IPS-18a (cell line): ENCODE results near the gene KRT78.

Source experiments
- H3K27ac ChIP-seq: one replicate; pipeline ENCODE4 v1.5.1; 2013; ENCODE audit warnings: low read length
- H3K27me3 ChIP-seq: one replicate; pipeline ENCODE4 v1.6.1; 2013; ENCODE audit warnings: mild to moderate bottlenecking, low read length; ENCODE audit not compliant: control insufficient read depth, insufficient read depth
- H3K36me3 ChIP-seq: one replicate; pipeline ENCODE4 v1.6.1; 2013; ENCODE audit warnings: low read depth, low read length; ENCODE audit not compliant: control insufficient read depth
- H3K4me1 ChIP-seq: one replicate; pipeline ENCODE4 v1.6.1; 2013; ENCODE audit warnings: low read depth, low read length; ENCODE audit not compliant: control insufficient read depth
- H3K4me3 ChIP-seq: one replicate; pipeline ENCODE4 v1.5.1; 2013; ENCODE audit warnings: low read length
- H3K9ac ChIP-seq: one replicate; pipeline ENCODE4 v1.6.1; 2013; ENCODE audit warnings: mild to moderate bottlenecking, low read length, moderate library complexity
- H3K9me3 ChIP-seq: one replicate; pipeline ENCODE4 v1.6.1; 2013; ENCODE audit warnings: low read depth, low read length; ENCODE audit not compliant: control insufficient read depth

Gene KRT78

DNA sequence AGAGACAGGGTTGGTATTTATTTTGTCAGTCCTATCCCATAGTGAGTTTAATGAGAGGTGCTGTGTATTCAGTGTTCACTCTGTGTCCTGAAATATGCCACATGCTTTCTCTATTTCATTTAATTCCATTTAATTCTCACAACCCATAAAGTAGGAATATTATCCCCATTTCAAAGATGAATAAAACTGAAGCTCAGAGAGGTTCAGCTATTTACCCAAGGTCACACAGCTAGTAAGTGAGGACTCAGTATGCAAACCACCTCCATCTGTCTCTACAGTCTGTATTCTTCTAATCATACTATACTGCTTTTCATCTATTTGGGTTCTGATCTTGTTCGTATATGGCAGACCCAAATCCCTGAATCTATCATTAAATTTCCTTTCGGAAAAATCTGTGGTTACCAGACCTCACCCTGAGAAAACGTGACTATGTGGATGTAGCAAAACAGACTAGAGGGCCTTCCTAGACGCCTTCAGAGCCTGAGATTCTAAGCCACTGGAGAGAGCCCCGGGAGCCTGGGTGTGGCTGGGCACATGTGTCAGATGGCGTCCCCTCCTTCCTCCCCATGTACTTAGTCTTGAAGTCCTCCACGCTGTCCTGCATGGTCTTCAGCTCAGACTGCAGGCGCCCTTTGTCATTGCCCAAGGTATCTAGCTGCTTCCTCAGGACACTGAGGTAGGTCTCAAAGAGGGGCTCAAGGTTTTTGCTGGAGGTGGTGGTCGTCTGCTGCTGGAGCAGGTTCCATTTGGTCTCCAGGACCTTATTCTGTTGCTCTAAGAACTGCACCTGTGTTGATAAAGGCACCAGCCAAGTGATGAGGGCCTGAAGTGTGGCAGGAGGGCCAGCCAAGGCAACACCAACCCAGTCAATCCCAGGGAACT, 37.4 kb downstream of the KRT78 start:
- Histone ChIP-seq H3K9ac (no peak overlapping the region), H3K4me3 (no peak overlapping the region), H3K36me3 (no peaks in the 10 kb centered on the region), H3K4me1 (no peaks in the 10 kb centered on the region), H3K9me3 (no peaks in the 10 kb centered on the region), H3K27ac (no peak overlapping the region), H3K27me3 (no peaks in the 10 kb centered on the region)

DNA sequence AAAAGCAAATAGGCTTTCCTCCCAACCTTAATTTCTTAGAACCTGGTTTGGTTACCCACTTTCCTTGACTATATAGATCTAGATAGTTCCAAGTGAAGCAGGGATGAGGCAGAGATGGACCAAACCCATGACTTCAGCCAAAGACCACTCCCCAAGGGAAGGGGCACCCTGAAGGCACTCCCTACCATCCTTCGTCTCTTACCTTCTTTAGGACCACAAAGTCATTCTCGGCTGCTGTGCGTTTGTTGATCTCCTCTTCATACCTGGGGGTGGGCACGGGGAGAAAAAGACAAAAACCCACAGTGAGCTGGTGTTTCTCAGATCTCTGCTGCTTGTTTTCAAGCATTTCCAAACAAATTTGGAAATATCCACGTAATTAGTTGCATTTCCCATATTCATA, 38.2 kb downstream of the KRT78 start:
- Histone ChIP-seq H3K9me3 (no peaks in the 10 kb centered on the region), H3K4me3 (no peak overlapping the region), H3K4me1 (peaks cover 4% of the 10 kb centered on the region), H3K27me3 (no peaks in the 10 kb centered on the region), H3K9ac (no peak overlapping the region), H3K36me3 (no peaks in the 10 kb centered on the region), H3K27ac (no peak overlapping the region)

DNA sequence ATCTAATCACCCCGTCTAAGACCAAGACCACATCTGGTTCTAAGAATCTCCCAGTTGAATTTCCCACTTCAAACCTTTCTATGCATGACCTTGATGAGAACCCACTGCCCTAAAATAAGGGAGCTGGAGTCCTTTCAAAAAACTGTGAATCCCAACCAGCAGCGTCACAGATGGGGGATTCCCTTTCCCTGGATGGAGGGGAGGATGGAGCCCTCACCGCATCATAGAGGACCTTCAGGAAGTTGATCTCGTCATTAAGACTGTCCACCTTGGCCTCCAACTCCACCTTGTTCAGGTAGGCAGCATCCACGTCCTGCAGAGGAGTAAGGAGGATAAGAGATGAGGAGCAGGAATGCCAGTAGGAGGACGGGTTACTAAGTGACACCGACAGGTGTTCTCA, 39.6 kb downstream of the KRT78 start:
- no peaks in the 10 kb centered on the region for H3K27me3 ChIP-seq

DNA sequence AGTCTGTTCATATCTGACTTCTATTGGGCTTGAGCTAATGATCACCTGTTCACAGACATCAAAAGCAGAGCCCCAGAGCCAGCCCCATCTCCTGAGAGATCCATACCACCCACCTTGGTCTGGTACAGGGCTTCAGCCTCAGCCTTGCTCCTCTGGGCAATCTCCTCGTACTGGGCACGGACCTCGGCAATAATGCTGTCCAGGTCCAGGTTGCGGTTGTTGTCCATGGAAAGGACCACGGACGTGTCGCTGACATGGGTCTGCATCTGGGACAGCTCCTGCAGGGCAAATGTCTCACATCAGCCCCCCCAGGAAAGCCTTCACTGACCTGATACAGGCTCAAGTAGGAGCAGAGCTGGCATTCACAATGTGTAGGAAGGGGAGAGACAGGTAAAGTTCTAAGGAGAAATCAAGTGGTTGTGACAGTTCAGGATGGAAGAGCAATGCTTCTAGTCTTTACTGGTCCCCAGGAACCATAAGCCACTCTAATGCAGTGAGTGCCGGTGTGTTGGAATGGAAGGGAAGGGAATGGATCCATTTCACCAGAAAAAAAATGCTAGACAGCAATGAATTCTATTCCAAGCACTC, 40.1 kb downstream of the KRT78 start:
- H3K36me3 ChIP-seq: no peaks in the 10 kb centered on the region
- H3K27ac ChIP-seq: no peak overlapping the region
- H3K4me1 ChIP-seq: peaks cover 9% of the 10 kb centered on the region
- H3K27me3 ChIP-seq: no peaks in the 10 kb centered on the region
- H3K4me3 ChIP-seq: no peak overlapping the region
- no peak overlapping the region for H3K9ac ChIP-seq
- H3K9me3 ChIP-seq: no peaks in the 10 kb centered on the region

More for the DNA sequence above, 39.6 kb downstream of the KRT78 start:
- Histone ChIP-seq H3K4me1 (peaks cover 9% of the 10 kb centered on the region), H3K9me3 (no peaks in the 10 kb centered on the region), H3K9ac (no peak overlapping the region), H3K4me3 (no peak overlapping the region), H3K27ac (no peak overlapping the region), H3K36me3 (no peaks in the 10 kb centered on the region)

DNA sequence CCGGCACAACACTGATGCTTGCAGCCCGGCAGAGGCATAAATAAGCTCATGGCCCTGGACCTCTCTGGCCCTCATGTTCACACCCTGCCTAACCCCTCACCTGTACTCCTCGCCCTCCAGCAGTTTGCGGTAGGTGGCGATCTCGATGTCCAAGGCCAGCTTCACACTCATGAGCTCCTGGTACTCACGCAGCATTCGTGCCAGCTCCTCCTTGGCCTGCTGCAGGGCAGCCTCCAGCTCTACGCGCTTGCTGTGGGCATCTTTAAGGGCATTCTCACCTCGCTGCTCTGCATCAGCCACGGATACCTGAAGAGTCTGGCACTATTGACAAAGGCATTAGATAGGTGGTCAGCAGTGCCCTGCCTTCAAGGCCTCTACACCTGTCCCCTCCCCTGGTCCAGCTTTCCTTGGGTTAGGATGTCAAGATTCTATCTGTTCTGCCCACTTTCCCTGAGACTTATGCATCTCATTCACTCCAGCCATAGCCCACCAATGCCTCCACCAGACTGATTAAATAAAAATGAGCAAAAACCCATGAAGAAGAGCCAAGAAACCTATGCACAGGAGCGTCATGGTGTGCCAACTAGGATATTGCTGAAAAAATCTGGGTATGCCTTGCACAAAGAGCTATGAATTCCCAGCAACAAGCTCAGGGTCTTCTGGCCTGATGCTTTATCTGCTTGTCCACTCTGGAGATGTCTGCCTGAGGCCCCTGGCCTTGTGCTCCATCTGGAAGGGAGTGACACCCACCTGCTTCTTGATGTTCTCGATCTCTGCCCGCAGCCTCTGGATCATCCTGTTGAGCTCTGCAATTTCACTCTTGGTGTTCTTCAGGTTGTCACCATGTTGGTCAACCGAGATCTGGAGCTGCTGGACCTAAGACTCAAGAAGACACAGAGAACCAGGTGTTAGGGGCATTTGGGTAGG, 41.0 kb downstream of the KRT78 start:
- H3K4me1 ChIP-seq: peaks cover 9% of the 10 kb centered on the region
- no peaks in the 10 kb centered on the region for H3K9me3 ChIP-seq
- H3K27ac ChIP-seq: no peak overlapping the region
- no peaks in the 10 kb centered on the region for H3K36me3 ChIP-seq
- H3K9ac ChIP-seq: no peak overlapping the region
- H3K27me3 ChIP-seq: no peaks in the 10 kb centered on the region
- no peak overlapping the region for H3K4me3 ChIP-seq

DNA sequence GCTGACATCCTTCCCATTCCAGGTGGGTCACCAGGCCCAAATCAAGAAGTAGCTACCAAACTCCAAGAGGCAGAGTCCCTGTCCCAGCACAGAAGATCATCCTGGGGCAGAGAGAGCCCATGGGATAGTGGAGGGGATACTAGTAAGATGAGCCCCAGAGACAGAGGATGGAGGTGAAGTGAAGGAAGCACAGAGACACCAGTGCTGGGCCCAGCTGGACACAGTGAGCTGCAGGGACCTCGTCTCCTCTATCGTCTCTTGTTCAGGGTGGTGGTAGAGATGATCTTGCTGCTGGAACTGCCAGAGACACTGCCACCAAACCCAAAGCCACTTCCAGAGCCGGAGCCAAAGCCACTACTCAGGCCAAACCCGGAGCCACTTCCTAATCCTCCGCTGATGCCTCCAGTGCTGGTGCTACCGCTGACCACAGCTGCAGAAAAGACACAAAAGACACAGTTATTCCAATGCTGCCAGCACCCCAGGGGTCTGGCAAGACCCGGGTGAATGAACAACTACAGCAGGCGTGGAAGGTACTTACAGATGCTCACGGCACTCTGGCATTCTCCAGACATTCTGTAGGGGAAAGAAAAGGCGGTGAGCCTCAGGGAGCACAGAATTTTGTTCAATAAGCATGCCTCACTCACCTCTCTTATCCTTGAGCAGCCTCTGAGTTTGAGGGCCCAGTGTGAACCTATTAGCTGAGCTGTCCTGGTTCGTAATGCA, 41.8 kb downstream of the KRT78 start:
- peaks cover 9% of the 10 kb centered on the region for H3K4me1 ChIP-seq
- H3K27ac ChIP-seq: no peak overlapping the region
- H3K9me3 ChIP-seq: no peaks in the 10 kb centered on the region
- no peaks in the 10 kb centered on the region for H3K27me3 ChIP-seq
- H3K4me3 ChIP-seq: no peak overlapping the region
- H3K36me3 ChIP-seq: no peaks in the 10 kb centered on the region
- H3K9ac ChIP-seq: no peak overlapping the region

DNA sequence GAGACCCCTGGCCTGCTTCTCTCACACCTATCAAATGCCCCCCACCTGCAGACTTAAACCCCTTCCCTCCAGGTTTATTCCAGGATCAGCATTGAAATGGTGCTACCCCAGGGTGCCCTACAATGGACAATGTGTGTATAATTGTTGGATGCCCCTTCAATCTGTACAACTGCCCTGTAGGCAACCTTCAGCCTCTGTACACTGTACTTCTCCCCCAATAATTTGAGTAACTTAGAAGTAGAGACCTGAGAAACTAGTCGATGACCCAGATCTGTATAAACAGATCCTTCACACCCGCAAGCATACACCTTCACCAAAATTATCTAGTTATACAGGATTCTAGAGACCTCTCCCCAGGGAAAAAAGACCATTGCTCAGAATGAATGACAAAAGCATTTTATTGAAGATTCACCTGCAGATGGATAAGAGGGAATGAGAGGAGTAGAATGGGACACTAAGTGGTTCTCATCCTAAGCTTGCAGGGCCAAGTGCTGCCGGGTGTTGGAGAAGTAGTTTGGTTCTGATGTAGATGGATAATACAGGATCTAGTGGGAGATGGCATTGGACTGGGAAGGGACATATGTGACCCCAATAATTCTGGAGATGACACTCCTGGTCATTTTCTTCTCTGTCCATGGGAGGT, 42.5 kb downstream of the KRT78 start:
- H3K36me3 ChIP-seq: no peaks in the 10 kb centered on the region
- peaks cover 9% of the 10 kb centered on the region for H3K4me1 ChIP-seq
- H3K27ac ChIP-seq: no peak overlapping the region
- H3K9me3 ChIP-seq: no peaks in the 10 kb centered on the region
- H3K4me3 ChIP-seq: no peak overlapping the region
- no peaks in the 10 kb centered on the region for H3K27me3 ChIP-seq
- no peak overlapping the region for H3K9ac ChIP-seq

DNA sequence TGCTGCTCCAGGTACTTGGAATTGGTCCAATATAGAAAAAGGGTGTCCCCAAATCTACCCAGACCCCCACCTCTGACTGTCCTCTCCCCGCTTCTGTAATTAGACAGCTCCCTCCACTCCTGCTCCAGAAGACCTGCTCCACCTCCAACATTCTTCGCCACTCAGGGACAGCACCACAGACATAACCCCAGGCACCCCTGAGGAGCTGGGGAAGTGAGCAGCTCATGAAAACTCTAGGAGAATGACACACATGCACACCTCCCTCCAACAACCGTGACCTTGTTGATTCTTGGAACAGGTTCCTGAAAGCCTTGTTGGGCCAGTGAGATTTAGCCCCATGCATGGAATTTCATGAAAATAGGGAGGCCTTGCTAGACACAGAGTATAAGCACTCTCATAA, 43.1 kb downstream of the KRT78 start:
- H3K36me3 ChIP-seq: no peaks in the 10 kb centered on the region

DNA sequence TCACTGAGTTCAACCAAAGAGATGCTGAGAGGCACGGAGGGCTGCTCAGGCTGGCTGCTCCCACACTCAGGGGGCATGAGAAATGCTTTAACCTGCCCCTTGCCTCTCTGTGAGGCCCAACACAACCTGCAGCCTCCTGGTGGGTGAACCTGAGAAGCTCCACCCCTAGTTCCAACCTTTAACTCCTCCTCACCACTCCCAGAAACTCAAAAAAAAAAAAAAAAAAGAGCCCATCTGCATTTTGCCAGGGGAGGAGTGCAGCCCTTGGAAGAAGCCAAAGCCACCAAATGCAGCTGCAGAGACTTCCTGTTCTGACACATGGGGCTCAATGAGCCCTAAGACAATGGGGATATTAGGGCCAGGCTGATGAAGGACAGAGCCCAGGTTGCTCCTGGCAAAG, 43.8 kb downstream of the KRT78 start:
- peaks cover 14% of the 10 kb centered on the region for H3K4me1 ChIP-seq
- no peak overlapping the region for H3K9ac ChIP-seq
- H3K27me3 ChIP-seq: no peaks in the 10 kb centered on the region
- H3K9me3 ChIP-seq: no peaks in the 10 kb centered on the region
- no peak overlapping the region for H3K27ac ChIP-seq
- H3K36me3 ChIP-seq: no peaks in the 10 kb centered on the region
- H3K4me3 ChIP-seq: no peak overlapping the region

More for the DNA sequence above, 43.1 kb downstream of the KRT78 start:
- H3K27me3 ChIP-seq: no peaks in the 10 kb centered on the region
- H3K9ac ChIP-seq: no peak overlapping the region
- H3K27ac ChIP-seq: no peak overlapping the region
- peaks cover 9% of the 10 kb centered on the region for H3K4me1 ChIP-seq
- H3K9me3 ChIP-seq: no peaks in the 10 kb centered on the region
- H3K4me3 ChIP-seq: no peak overlapping the region

DNA sequence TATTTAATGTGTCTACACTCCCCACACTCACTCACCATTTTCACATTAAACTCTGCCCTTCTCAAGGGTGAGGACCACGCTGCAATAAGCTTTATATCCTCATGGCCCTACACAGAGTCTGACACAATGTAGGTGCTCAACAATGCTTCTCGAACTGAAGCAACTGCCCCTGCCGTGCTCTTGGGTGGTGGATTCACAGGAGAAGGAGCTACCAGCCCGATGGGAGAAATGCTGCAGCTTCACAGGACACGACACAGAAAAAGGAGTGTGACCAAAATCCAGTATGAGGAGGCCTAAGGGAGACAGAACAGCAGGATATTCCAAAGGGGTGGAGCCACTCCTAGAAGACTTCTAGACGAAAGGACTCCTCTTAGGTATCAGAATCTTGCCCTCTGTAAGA, 46.4 kb downstream of the KRT78 start:
- H3K4me3 ChIP-seq: no peak overlapping the region
- H3K27me3 ChIP-seq: no peaks in the 10 kb centered on the region
- no peak overlapping the region for H3K9ac ChIP-seq
- no peak overlapping the region for H3K27ac ChIP-seq
- no peaks in the 10 kb centered on the region for H3K36me3 ChIP-seq
- H3K4me1 ChIP-seq: peaks cover 14% of the 10 kb centered on the region
- H3K9me3 ChIP-seq: no peaks in the 10 kb centered on the region
